ENCODE data around the gene GFRAL. TPM values are rescaled to one million over a fixed set of nuclear protein-coding genes. Genes with fewer than 3 reads are reported as not detected.
"Not testable (repeated sequence)": the region's sequence is repeated elsewhere in the genome, so short reads cannot be mapped to it uniquely, and the experiment has no call there.

GFRAL gene
- total RNA-seq, 1 donor from 2014 or later: not detected

DNA sequence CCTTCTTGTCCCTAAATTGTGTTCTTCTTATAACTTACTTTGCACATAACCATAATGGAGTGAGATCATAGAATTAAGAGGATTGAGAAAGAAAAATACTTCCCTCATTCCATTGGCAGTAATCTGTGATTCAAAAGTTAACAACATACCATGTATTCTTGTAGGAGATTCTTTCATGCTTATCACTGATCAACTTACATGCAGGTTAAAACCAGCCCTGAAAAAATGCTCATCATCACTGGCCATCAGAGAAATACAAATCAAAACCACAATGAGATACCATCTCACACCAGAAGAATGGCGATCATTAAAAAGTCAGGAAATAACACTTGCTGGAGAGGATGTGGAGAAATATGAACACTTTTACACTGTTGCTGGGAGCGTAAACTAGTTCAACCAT, 36.5 kb upstream of the GFRAL start:
- Mint-ChIP-seq H3K27me3 (ENCODE audit: unreplicated experiment) (peaks cover 15% of the 10 kb centered on the region), H3K27ac (ENCODE audit: unreplicated experiment) (no peak overlapping the region), H3K9me3 (ENCODE audit: unreplicated experiment) (no peaks in the 10 kb centered on the region), H3K4me1 (ENCODE audit: unreplicated experiment) (no peaks in the 10 kb centered on the region), H3K4me3 (ENCODE audit: unreplicated experiment) (no peak overlapping the region), H3K36me3 (ENCODE audit: unreplicated experiment) (no peaks in the 10 kb centered on the region)
- DNase-seq (ENCODE audit: extremely low spot score, unreplicated experiment): no peak
- TF ChIP-seq, protein P1, sequence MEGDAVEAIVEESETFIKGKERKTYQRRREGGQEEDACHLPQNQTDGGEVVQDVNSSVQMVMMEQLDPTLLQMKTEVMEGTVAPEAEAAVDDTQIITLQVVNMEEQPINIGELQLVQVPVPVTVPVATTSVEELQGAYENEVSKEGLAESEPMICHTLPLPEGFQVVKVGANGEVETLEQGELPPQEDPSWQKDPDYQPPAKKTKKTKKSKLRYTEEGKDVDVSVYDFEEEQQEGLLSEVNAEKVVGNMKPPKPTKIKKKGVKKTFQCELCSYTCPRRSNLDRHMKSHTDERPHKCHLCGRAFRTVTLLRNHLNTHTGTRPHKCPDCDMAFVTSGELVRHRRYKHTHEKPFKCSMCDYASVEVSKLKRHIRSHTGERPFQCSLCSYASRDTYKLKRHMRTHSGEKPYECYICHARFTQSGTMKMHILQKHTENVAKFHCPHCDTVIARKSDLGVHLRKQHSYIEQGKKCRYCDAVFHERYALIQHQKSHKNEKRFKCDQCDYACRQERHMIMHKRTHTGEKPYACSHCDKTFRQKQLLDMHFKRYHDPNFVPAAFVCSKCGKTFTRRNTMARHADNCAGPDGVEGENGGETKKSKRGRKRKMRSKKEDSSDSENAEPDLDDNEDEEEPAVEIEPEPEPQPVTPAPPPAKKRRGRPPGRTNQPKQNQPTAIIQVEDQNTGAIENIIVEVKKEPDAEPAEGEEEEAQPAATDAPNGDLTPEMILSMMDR (IDR thresholded peaks at IDR 0.05): no peak

DNA sequence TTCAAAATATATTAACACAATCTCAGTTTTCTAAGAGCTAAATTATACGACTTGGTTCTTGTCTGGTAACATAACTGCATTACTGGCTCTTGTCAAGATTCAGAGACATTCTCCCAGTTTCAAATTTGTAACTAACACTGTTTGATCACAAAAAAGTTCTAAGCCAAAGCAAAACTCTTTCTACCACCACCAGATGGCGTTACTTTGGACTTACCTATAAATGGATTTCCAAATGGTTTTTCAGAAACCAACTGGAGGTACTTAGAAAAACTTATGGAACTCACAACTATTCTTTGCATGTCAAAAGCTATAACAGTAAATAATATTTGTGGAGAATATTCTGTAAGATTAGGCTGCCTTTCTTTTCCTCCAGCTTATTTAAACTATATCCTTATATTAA, 34.2 kb upstream of the GFRAL start:
- Mint-ChIP-seq H3K27me3 (ENCODE audit: unreplicated experiment) (peaks cover 5% of the 10 kb centered on the region), H3K4me3 (ENCODE audit: unreplicated experiment) (no peak overlapping the region), H3K4me1 (ENCODE audit: unreplicated experiment) (no peaks in the 10 kb centered on the region), H3K27ac (ENCODE audit: unreplicated experiment) (no peak overlapping the region), H3K36me3 (ENCODE audit: unreplicated experiment) (no peaks in the 10 kb centered on the region), H3K9me3 (ENCODE audit: unreplicated experiment) (no peaks in the 10 kb centered on the region)
- TF ChIP-seq, protein P1 (IDR thresholded peaks at IDR 0.05): peak; percentile 30
- DNase-seq (ENCODE audit: extremely low spot score, unreplicated experiment): no peak

DNA sequence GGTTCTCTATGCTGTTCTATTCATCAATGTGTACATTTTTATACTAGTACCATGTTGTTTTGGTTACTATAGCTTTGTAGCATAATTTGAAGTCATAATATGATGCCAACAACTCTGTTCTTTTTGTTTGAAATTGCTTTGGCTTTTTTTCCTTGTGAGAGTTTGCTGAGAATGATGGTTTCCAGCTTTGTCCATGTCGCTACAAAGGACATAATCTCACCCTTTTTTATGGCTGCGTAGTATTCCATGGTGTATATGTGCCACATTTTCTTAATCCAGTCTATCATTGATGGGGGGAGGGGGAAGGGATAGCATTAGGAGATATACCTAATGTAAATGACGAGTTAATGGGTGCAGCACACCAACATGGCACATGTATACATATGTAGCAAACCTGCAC, 30.1 kb upstream of the GFRAL start:
- not testable (repeated sequence) for H3K27ac Mint-ChIP-seq (ENCODE audit: unreplicated experiment)

DNA sequence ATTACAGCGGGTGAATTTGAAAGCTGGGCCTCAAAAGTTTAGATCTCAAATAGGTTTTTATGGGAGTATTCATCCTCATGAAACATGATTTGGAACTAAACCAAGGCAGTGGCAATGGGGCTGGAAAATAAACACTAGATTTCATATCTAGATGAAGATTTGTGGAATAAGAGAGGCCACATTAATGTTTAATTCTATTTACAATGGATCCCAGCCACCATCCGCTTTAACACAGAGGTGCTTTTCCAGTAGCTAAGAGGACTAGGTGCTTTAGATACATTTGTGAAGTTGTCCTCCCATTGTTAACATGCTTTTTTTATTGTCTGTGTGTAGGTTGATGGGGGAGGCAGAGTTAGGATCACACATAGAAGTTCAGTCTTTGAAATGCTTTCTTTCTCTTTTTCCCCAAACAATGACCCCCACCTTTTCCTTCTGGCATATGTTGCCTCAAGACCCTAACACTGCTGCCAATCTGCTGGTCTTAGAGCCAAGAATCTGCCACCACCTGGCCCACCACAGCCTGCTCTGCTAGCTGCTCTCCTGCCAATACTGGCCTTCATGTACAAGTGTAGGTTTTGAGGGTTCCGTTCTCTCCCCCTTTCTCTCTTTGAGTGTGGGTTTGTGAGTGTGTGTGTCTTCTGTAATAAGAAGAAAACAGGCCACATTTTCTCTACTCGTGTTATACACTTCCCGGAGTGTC, 27.8 kb upstream of the GFRAL start:
- Mint-ChIP-seq H3K36me3 (ENCODE audit: unreplicated experiment) (no peaks in the 10 kb centered on the region), H3K27me3 (ENCODE audit: unreplicated experiment) (peaks cover 21% of the 10 kb centered on the region), H3K4me3 (ENCODE audit: unreplicated experiment) (no peak overlapping the region), H3K27ac (ENCODE audit: unreplicated experiment) (no peak overlapping the region), H3K4me1 (ENCODE audit: unreplicated experiment) (no peaks in the 10 kb centered on the region), H3K9me3 (ENCODE audit: unreplicated experiment) (no peaks in the 10 kb centered on the region)
- DNase-seq (ENCODE audit: extremely low spot score, unreplicated experiment): no peak
- TF ChIP-seq, protein P1 (IDR thresholded peaks at IDR 0.05): no peak

More for the DNA sequence above, 30.1 kb upstream of the GFRAL start:
- DNase-seq (ENCODE audit: extremely low spot score, unreplicated experiment); H3K4me1 Mint-ChIP-seq (ENCODE audit: unreplicated experiment); H3K9me3 Mint-ChIP-seq (ENCODE audit: unreplicated experiment); H3K36me3 Mint-ChIP-seq (ENCODE audit: unreplicated experiment); H3K4me3 Mint-ChIP-seq (ENCODE audit: unreplicated experiment): not testable (repeated sequence)
- peaks cover 11% of the 10 kb centered on the region for H3K27me3 Mint-ChIP-seq (ENCODE audit: unreplicated experiment)

DNA sequence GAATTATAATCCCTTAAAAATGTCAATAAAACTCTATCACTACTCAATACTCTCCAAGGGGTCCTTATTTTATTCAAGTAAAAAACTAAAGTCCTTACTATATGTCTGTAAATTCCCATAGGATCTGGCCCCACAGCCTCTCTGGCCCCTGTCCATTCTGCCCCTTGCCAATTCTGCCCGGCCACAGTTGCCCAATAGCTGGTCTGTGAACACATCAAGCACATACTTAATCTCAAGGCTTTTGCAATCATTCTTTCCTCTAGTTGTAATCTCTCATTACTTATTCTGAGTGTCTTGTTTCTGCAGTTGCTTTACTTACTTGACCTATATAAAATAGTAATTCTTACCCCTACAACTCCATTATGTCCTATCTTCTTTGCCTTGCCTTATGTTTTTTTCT, 22.5 kb upstream of the GFRAL start:
- no peaks in the 10 kb centered on the region for H3K9me3 Mint-ChIP-seq (ENCODE audit: unreplicated experiment)
- no peak overlapping the region for H3K27ac Mint-ChIP-seq (ENCODE audit: unreplicated experiment)
- no peak for DNase-seq (ENCODE audit: extremely low spot score, unreplicated experiment)
- peaks cover 28% of the 10 kb centered on the region for H3K27me3 Mint-ChIP-seq (ENCODE audit: unreplicated experiment)
- H3K36me3 Mint-ChIP-seq (ENCODE audit: unreplicated experiment): no peaks in the 10 kb centered on the region
- H3K4me3 Mint-ChIP-seq (ENCODE audit: unreplicated experiment): no peak overlapping the region
- no peaks in the 10 kb centered on the region for H3K4me1 Mint-ChIP-seq (ENCODE audit: unreplicated experiment)
- TF ChIP-seq, protein P1 (IDR thresholded peaks at IDR 0.05): no peak

Data from osteocyte (in vitro differentiated cells).